A549 (cell line): ENCODE results near the gene MACROD1. TPM values are rescaled to one million over a fixed set of nuclear protein-coding genes. Genes with fewer than 3 reads are reported as not detected.

Experiments
- ATAC-seq, 2 experiments: fragments of 200-7000 bp in 1 of 2; fragments of >200 bp in 1 of 2; cut with Nextera tagmentation in 1 of 2; cut with Tn5 transposase in 1 of 2; 3 replicates each; pipeline versions ENCODE4 v1.8.0 to v1.9.1; 2018 to 2020; ENCODE audit warnings: mild to moderate bottlenecking in 1 of 2, moderate library complexity in 1 of 2
- CTCF ChIA-PET: fragments of 300-600 bp; sonication (Branson Sonifier 250); formaldehyde crosslinking; extraction: SDS; loops from one replicate; lab custom pipeline; 2021; ENCODE audit warnings: antibody characterized with exemption, inconsistent platforms; lab: Yijun Ruan, JAX
- POLR2A ChIA-PET: fragments of 350-600 bp; formaldehyde crosslinking; extraction: SDS; loops from one replicate; lab custom pipeline; 2021; ENCODE audit warnings: antibody characterized with exemption, inconsistent platforms; lab: Yijun Ruan, JAX
- DNase-seq, 2 experiments: peaks; one replicate each; pipeline versions ENCODE4 v3.0.0 to v3.0.0-alpha.2; 2011 to 2016; ENCODE audit warnings: low read depth in 1 of 2, low spot score in 1 of 2
- FAIRE-seq: peaks from 2 replicates; lab custom pipeline; 2011; peaks lifted over from hg19 to GRCh38; lab: Jason Lieb, UNC
- H3K27ac ChIP-seq, 2 experiments: fragments of >200 bp; sonication (Bioruptor Twin); formaldehyde crosslinking; 3 replicates each; pipeline ENCODE4 v1.5.1; 2016 to 2017
- H3K4me1 ChIP-seq: fragments of >200 bp; sonication (Bioruptor Twin); formaldehyde crosslinking; 3 replicates; pipeline ENCODE4 v1.6.1; 2016
- H3K4me2 ChIP-seq: fragments of >200 bp; sonication (Bioruptor Twin); formaldehyde crosslinking; 3 replicates; pipeline ENCODE4 v1.6.1; 2016
- H3K4me3 ChIP-seq: fragments of >200 bp; sonication (Bioruptor Twin); formaldehyde crosslinking; 3 replicates; pipeline ENCODE4 v1.5.1; 2016
- H3K9me3 ChIP-seq: fragments of >200 bp; sonication (Bioruptor Twin); formaldehyde crosslinking; 3 replicates; pipeline ENCODE4 v1.6.1; 2016
- CBX8 ChIP-seq: fragments of 200-600 bp; sonication (generic); IDR thresholded peaks from 2 replicates; pipeline ENCODE4 v1.6.1; 2016
- EHMT2 ChIP-seq: fragments of 200-600 bp; sonication (generic); IDR thresholded peaks from 2 replicates; pipeline ENCODE4 v1.6.1; 2016; ENCODE audit warnings: antibody characterized with exemption, low read depth, mild to moderate bottlenecking, moderate library complexity
- EP300 ChIP-seq, 2 experiments: fragments of >200 bp; sonication (Bioruptor Twin); formaldehyde crosslinking; IDR thresholded peaks; 2 replicates in 1 of 2; 3 replicates in 1 of 2; pipeline ENCODE4 v1.6.1; 2016 to 2017
- ESRRA ChIP-seq: fragments of 150-350 bp; IDR thresholded peaks from 2 replicates; pipeline ENCODE4 v1.6.1; 2014; ENCODE audit warnings: mild to moderate bottlenecking, low read length, borderline replicate concordance
- FOSL2 ChIP-seq, 2 experiments: fragments of 450-650 bp in 1 of 2; fragments of >200 bp in 1 of 2; sonication (Bioruptor Twin) in 1 of 2; formaldehyde crosslinking; IDR thresholded peaks; 2 replicates each; pipeline versions ENCODE4 v1.5.0 to v1.6.1; 2016 to 2020; ENCODE audit warnings: mild to moderate bottlenecking in 1 of 2, moderate library complexity in 1 of 2
- GATA3 ChIP-seq: IDR thresholded peaks from 2 replicates; pipeline ENCODE4 v1.6.1; 2012; ENCODE audit warnings: borderline replicate concordance
- HEYL ChIP-seq: fragments of 250-450 bp; sonication (Bioruptor Pico); IDR thresholded peaks from 2 replicates; pipeline ENCODE4 v1.8.0; 2021; ENCODE audit warnings: mild to moderate bottlenecking, moderate library complexity
- HOXB13 ChIP-seq: fragments of 250-450 bp; sonication (Bioruptor Pico); IDR thresholded peaks from 2 replicates; pipeline ENCODE4 v1.5.0; 2020; ENCODE audit warnings: low read depth, mild to moderate bottlenecking, moderate library complexity
- JUN ChIP-seq, 2 experiments: fragments of >200 bp; sonication (Bioruptor Twin); formaldehyde crosslinking; IDR thresholded peaks; 2 replicates in 1 of 2; 3 replicates in 1 of 2; pipeline ENCODE4 v1.6.1; 2016 to 2017
- KDM1A ChIP-seq: fragments of 200-600 bp; sonication (generic); IDR thresholded peaks from 2 replicates; pipeline ENCODE4 v1.6.1; 2016; ENCODE audit warnings: low read depth, mild to moderate bottlenecking
- KDM5A ChIP-seq: fragments of 200-600 bp; sonication (generic); IDR thresholded peaks from 2 replicates; pipeline ENCODE4 v1.6.1; 2016; ENCODE audit warnings: antibody characterized with exemption, mild to moderate bottlenecking
- MAZ ChIP-seq: fragments of 150-350 bp; IDR thresholded peaks from 2 replicates; pipeline ENCODE4 v1.6.1; 2014; ENCODE audit warnings: antibody characterized with exemption, low read depth, low read length, borderline replicate concordance
- MYC ChIP-seq: IDR thresholded peaks from 2 replicates; pipeline ENCODE4 v1.6.1; 2012; ENCODE audit warnings: mild to moderate bottlenecking, inconsistent platforms, low read length, improper control_type of control experiment, borderline replicate concordance
- NFE2L2 ChIP-seq: fragments of 150-350 bp; conservative IDR thresholded peaks from 2 replicates; pipeline ENCODE4 v1.6.1; 2014; ENCODE audit warnings: low read length
- NPAS2 ChIP-seq: fragments of 250-450 bp; sonication (Bioruptor Pico); IDR thresholded peaks from 2 replicates; pipeline ENCODE4 v1.8.0; 2022; ENCODE audit warnings: mild to moderate bottlenecking, moderate library complexity, borderline replicate concordance
- NR3C1 ChIP-seq: fragments of >200 bp; sonication (Bioruptor Twin); formaldehyde crosslinking; IDR thresholded peaks from 3 replicates; pipeline ENCODE4 v1.6.1; 2017
- PHF8 ChIP-seq: fragments of 200-600 bp; sonication (generic); IDR thresholded peaks from 2 replicates; pipeline ENCODE4 v1.6.1; 2016; ENCODE audit warnings: low read depth, mild to moderate bottlenecking, antibody characterized with exemption, moderate library complexity, borderline replicate concordance
- POLR2A ChIP-seq: IDR thresholded peaks from 2 replicates; pipeline ENCODE4 v1.6.1; 2012; ENCODE audit warnings: mild to moderate bottlenecking, low read length
- POLR2AphosphoS2 ChIP-seq: conservative IDR thresholded peaks from 2 replicates; pipeline ENCODE4 v1.6.1; 2012; ENCODE audit warnings: low read length, improper control_type of control experiment, inconsistent platforms
- TFCP2L1 ChIP-seq: fragments of 250-450 bp; sonication (Bioruptor Pico); IDR thresholded peaks from 2 replicates; pipeline ENCODE4 v1.5.0; 2021; ENCODE audit warnings: mild to moderate bottlenecking
- TP53 ChIP-seq: fragments of 250-450 bp; sonication (Bioruptor Pico); IDR thresholded peaks from 2 replicates; pipeline ENCODE4 v1.5.0; 2021; ENCODE audit warnings: mild to moderate bottlenecking, moderate library complexity
- WGBS: methylation state at CpG from one replicate; pipeline ENCODE4 v1.1.6; 2017; ENCODE audit errors: missing lambda C conversion rate; 5-methylcytosine and 5-hydroxymethylcytosine counted together
- polyA plus RNA-seq, 4 experiments: library from polyadenylated mRNA; depleted of rRNA in 3 of 4; stranded (reverse); fragments of >200 nt; fragmentation: RNase III in 1 of 4; extraction: RNeasy Plus Mini Kit Qiagen cat#74134 plus additional on column Dnase treatment in 1 of 4; gene quantifications; 2 replicates in 3 of 4; 3 replicates in 1 of 4; pipeline ENCODE4 v1.2.3, GENCODE V29; 2011 to 2017
- TF ChIP-seq, protein P1 (sequence below): IDR thresholded peaks from 2 replicates; pipeline ENCODE4 v1.6.1; 2012
- TF ChIP-seq, protein P2 (sequence below): fragments of 200-600 bp; sonication (generic); IDR thresholded peaks from 2 replicates; pipeline ENCODE4 v1.6.1; 2016; ENCODE audit warnings: antibody characterized with exemption, mild to moderate bottlenecking, moderate library complexity
- TF ChIP-seq, protein P3 (sequence below): fragments of >200 bp; sonication (Bioruptor Twin); formaldehyde crosslinking; IDR thresholded peaks from 3 replicates; pipeline ENCODE4 v1.6.1; 2016

Gene MACROD1
- polyA plus RNA-seq, 2 of the 4 experiments (the other 2 are of a cell fraction) = 15.1 to 16.6 TPM

DNA sequence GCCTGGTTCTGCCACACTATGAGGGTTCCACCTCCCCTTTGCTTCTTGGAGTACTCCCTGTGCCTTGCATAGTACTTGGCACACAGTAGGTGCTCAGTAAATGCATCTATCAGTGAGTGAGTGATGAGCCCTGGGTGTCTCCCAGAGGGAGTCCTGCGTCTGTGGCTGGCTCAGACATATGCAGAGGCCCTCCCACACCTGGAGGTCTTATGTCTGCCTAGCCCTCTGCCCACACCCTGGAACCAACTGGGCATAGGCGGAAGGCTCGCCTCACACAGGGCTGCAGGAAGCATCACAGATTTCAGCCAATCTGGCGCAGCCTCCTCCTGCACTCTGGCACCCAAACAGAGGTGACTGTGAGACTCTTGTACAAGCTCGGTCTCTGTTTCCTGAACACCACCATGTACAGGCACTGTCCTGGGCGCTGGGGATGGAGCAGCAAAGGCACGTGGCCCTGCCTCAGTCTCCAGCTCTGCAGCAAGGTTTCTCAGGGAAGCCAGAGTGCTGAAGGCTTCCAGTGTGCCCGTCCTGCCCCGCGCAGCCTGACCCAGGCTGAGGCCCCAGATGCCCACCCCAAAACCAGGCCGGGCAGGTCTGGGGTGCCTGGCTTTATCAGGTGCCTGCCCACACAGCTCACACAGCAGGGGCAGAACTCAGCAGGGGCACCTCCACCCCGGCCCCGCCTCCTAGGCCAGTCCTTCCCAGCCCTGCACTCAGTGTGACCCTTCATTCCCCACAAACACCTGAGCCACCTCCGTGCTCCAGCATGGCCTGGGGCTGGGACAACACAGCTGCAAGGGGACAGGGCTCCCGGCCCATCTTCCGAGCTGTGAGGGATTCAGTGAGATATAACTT is 103.5 kb downstream of the MACROD1 start:
- CTCF ChIA-PET = interaction anchor here (1.4 to 2.4 kb wide), 3 partner anchors 9 to 87 kb away, joined by 3 to 11 read pairs (median 4); no protein-coding TSS in a partner anchor
- H3K27ac ChIP-seq = no peak overlapping the region

DNA sequence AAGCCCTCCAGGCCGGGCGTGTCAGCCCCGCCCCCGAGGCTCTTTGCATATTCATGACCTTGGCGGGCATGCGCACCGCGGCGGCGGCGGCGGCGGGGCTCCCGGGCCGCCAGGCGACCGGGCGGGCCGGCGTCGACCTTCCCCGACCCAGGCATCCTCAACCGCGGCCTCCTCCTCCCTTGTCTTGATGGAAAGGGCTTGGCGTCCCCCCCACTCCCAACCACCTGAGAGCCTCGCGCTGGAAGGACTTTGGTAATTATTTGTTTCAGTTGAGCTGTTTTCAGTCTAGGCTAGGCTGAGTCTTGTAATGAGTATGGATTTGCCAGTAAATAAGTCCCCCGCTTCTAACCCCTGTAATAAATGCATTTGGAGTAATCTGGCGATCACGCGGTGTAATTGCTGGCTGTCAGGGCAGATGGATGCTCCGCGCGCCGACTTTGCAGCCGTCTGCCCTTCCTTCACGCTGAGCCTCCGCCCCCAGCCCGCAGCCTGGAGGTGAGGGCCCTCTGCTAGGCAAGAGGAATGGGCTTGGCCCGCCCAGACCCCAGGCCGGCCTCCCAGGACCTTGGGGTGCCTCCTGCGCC is 105.0 kb downstream of the MACROD1 start:
- peak overlapping the region; percentile 51 to 76; a peak in 5 of 6 replicates for H3K27ac ChIP-seq
- 24% methylated on average over 42 of the region's 42 CpGs for WGBS
- peak; percentile 34; the same call in 1 of the 2 replicates for TF ChIP-seq POLR2A
- TF ChIP-seq, protein P1, sequence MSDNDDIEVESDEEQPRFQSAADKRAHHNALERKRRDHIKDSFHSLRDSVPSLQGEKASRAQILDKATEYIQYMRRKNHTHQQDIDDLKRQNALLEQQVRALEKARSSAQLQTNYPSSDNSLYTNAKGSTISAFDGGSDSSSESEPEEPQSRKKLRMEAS = 0 out of 2 replicates have a peak, but pooled peaks have one; percentile 27
- TF ChIP-seq TP53 (CRISPR knock-in tag) = no peak
- CTCF ChIA-PET = interaction anchor here (0.6 to 2.4 kb wide), 6 partner anchors 10 to 92 kb away, joined by 3 to 11 read pairs (median 4); no protein-coding TSS in a partner anchor
- peaks cover 8% of the 10 kb centered on the region; the same call in 2 of the 3 replicates for H3K4me1 ChIP-seq
- FAIRE-seq (no peak), ATAC-seq (peak; percentile 54 to 79; a peak in 5 of 6 replicates), DNase-seq (peak; percentile 34 to 74)
- H3K4me2 ChIP-seq = peak overlapping the region; percentile 92
- H3K4me3 ChIP-seq = peak overlapping the region; percentile 40
- POLR2A ChIA-PET = no interaction called here
- H3K9me3 ChIP-seq = no peaks in the 10 kb centered on the region

More for the DNA sequence above, 103.5 kb downstream of the MACROD1 start:
- no peak for ATAC-seq
- Histone ChIP-seq H3K4me3 (no peak overlapping the region), H3K4me2 (no peak overlapping the region), H3K9me3 (no peaks in the 10 kb centered on the region), H3K4me1 (peaks cover 8% of the 10 kb centered on the region; the same call in 2 of the 3 replicates)
- WGBS = 84% methylated on average over 15 of the region's 16 CpGs
- no peak for FAIRE-seq
- TF ChIP-seq NFE2L2 (no peak), PHF8 (no peak), POLR2AphosphoS2 (no peak), FOSL2 (IDR thresholded peaks at IDR 0.05) (no peak), FOSL2 (CRISPR knock-in tag; IDR thresholded peaks at IDR 0.05) (no peak), EHMT2 (no peak), POLR2A (no peak), GATA3 (no peak), TFCP2L1 (CRISPR knock-in tag) (no peak), MAZ (no peak), NPAS2 (CRISPR knock-in tag) (no peak), ESRRA (no peak), KDM5A (no peak), EP300 (IDR thresholded peaks at IDR 0.05) (no peak)
- POLR2A ChIA-PET = no interaction called here
- DNase-seq = no peak

DNA sequence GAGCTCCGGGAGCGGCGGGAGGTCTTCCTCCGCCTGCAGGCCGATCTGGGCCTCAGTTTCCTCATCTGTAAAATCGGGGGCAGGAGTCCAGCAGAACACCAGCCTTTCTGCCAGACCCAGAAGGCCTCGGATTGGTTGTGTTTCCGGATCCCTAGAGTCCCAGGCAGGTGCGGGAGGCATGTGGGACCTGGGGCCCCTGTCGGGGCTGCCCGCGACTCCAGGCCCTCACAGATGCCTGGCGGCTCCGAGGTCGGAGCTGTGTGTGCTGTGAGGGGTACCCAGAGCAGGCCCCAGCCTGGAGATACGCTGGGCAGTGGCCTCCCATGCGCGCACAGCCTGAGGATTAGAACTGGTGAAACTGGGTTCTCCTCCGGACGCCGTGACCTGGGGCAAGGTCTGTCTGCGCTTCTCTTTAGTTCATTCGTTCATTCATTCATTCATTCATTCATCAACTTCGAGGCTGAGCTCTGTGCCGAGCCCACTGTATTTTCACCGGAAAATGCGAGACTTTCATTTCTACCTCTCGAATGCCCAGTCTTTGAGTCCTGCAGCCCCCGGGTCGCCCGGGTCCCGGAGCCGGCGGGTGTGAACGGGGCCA is 105.6 kb downstream of the MACROD1 start:
- 51% methylated on average over 33 of the region's 35 CpGs for WGBS
- H3K4me2 ChIP-seq = peak overlapping the region; percentile 92
- ChIA-PET CTCF (interaction anchor here (0.8 to 2.4 kb wide), 3 partner anchors 34 to 89 kb away, joined by 3 to 11 read pairs (median 5); no protein-coding TSS in a partner anchor), POLR2A (no interaction called here)
- TF ChIP-seq NR3C1 (no peak), KDM1A (no peak), CBX8 (no peak), HOXB13 (no peak), POLR2A (no peak), NFE2L2 (no peak), JUN (IDR thresholded peaks at IDR 0.05) (no peak), HEYL (CRISPR knock-in tag) (no peak), MYC (no peak)
- TF ChIP-seq, protein P2, sequence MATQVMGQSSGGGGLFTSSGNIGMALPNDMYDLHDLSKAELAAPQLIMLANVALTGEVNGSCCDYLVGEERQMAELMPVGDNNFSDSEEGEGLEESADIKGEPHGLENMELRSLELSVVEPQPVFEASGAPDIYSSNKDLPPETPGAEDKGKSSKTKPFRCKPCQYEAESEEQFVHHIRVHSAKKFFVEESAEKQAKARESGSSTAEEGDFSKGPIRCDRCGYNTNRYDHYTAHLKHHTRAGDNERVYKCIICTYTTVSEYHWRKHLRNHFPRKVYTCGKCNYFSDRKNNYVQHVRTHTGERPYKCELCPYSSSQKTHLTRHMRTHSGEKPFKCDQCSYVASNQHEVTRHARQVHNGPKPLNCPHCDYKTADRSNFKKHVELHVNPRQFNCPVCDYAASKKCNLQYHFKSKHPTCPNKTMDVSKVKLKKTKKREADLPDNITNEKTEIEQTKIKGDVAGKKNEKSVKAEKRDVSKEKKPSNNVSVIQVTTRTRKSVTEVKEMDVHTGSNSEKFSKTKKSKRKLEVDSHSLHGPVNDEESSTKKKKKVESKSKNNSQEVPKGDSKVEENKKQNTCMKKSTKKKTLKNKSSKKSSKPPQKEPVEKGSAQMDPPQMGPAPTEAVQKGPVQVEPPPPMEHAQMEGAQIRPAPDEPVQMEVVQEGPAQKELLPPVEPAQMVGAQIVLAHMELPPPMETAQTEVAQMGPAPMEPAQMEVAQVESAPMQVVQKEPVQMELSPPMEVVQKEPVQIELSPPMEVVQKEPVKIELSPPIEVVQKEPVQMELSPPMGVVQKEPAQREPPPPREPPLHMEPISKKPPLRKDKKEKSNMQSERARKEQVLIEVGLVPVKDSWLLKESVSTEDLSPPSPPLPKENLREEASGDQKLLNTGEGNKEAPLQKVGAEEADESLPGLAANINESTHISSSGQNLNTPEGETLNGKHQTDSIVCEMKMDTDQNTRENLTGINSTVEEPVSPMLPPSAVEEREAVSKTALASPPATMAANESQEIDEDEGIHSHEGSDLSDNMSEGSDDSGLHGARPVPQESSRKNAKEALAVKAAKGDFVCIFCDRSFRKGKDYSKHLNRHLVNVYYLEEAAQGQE = no peak
- TF ChIP-seq, protein P3, sequence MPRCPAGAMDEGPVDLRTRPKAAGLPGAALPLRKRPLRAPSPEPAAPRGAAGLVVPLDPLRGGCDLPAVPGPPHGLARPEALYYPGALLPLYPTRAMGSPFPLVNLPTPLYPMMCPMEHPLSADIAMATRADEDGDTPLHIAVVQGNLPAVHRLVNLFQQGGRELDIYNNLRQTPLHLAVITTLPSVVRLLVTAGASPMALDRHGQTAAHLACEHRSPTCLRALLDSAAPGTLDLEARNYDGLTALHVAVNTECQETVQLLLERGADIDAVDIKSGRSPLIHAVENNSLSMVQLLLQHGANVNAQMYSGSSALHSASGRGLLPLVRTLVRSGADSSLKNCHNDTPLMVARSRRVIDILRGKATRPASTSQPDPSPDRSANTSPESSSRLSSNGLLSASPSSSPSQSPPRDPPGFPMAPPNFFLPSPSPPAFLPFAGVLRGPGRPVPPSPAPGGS = no peak
- peaks cover 8% of the 10 kb centered on the region; the same call in 2 of the 3 replicates for H3K4me1 ChIP-seq
- DNase-seq (no peak), FAIRE-seq (no peak), ATAC-seq (no peak; a peak in 1 of 6 replicates)
- peak overlapping the region; percentile 40 for H3K4me3 ChIP-seq
- H3K27ac ChIP-seq = peak overlapping the region in 1 of 2 experiments; percentile 76; a peak in 3 of 6 replicates
- no peaks in the 10 kb centered on the region for H3K9me3 ChIP-seq
